Measurements from ENCODE around the gene BAZ2B. TPM values are rescaled to one million over a fixed set of nuclear protein-coding genes. Genes with fewer than 3 reads are reported as not detected.

The BAZ2B gene
- total and polyA plus RNA-seq, 9 of the 15 experiments (the other 6 are each of a cell fraction or from before 2014, with no cell fraction given) = 7.5 to 38.6 (median 19.8) TPM

DNA sequence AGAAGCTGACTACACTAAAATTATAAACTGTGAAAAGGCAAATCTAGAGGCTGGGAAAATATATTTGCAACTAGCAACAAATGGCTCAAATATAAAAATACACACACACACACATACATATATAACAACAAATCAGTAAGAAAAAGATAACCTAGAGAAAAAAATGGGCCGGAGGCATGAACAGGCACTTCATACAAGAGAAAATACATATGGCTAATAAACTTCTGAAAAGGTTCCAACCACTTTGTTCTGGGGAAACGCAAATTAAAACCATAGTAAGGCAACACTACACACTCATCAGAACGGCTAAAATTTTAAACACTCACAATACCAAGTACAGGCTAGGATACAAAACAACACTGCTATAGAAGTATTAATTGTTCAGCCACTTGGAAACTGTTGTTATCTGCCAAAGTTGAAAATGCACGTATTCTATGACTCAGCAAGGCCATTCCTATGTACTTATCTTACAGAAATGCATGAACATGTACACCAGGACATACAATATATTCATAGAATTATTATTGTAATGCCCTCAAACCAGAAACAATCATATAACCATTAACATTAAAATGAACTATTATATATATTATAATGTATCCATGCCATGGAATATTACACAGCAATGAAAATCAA lies 345.5 kb downstream of the BAZ2B start:
- Histone ChIP-seq H3K27ac (ENCODE audit: extremely low read depth, low read depth, low read length) (0 out of 3 replicates have a peak overlapping the region, but pooled peaks have one; percentile 14), H3K4me3 (no peak overlapping the region), H3K4me1 (replicated peaks in 1 of 2; ENCODE audit: control insufficient read depth in 2 of 2, insufficient read depth in 2 of 2, low read length in 2 of 2) (peaks cover 4 to 6% of the 10 kb centered on the region in 2 experiments; a peak in 3 of 5 replicates), H3K4me2 (ENCODE audit: insufficient read depth, low read length) (no peak overlapping the region), H3K27me3 (ENCODE audit: control insufficient read depth in 2 of 2, insufficient read depth in 2 of 2, low read length in 2 of 2) (no peaks in the 10 kb centered on the region), H3K9me3 (replicated peaks; ENCODE audit: control insufficient read depth, insufficient read depth, low read depth, low read length) (no peaks in the 10 kb centered on the region), H3K36me3 (ENCODE audit: control insufficient read depth, insufficient read depth, low read length) (peaks cover 18% of the 10 kb centered on the region; the same call in 1 of the 3 replicates), H3K79me2 (ENCODE audit: control insufficient read depth, insufficient read depth, low read length) (no peaks in the 10 kb centered on the region), H3K9me1 (ENCODE audit: control insufficient read depth, insufficient read depth, low read length) (no peaks in the 10 kb centered on the region), H4K20me1 (replicated peaks; ENCODE audit: control insufficient read depth, insufficient read depth, low read length) (no peaks in the 10 kb centered on the region), H2AFZ (ENCODE audit: low read depth, low read length) (no peak overlapping the region), H3K9ac (ENCODE audit: insufficient read depth in 1 of 2, low read depth in 2 of 2, low read length in 2 of 2) (no peak overlapping the region)
- FAIRE-seq (peak; percentile 57), DNase-seq (ENCODE audit: extremely low read depth in 1 of 4, low spot score in 3 of 4) (peak in 1 of 4 experiments; percentile 26), ATAC-seq (peak; percentile 38)
- ChIA-PET POLR2A (interaction anchor here (0.9 to 2.0 kb wide), 2 partner anchors 10 to 219 kb away, joined by 3 to 5 read pairs; no protein-coding TSS in a partner anchor), CTCF (ENCODE audit: low intra/inter-chr PET ratio) (no interaction called here)
- intact Hi-C loops (cut with micrococcal nuclease) = no loop called here
- in situ Hi-C loops (cut with MboI) = no loop called here
- WGBS (ENCODE audit: insufficient coverage, low coverage, missing lambda C conversion rate) = 67% methylated on average over 4 of the region's 4 CpGs
- BruUV-seq (replicated peaks) = no TSS peak
- TF ChIP-seq PHF20 (IDR thresholded peaks at IDR 0.05; ENCODE audit: partially characterized antibody) (no peak), CTBP1 (IDR thresholded peaks at IDR 0.05; ENCODE audit: borderline replicate concordance) (no peak), NEUROD1 (IDR thresholded peaks at IDR 0.05; ENCODE audit: borderline replicate concordance, low read depth, low read length, partially characterized antibody) (no peak), ZNF316 (IDR thresholded peaks at IDR 0.05) (peak; percentile 60), RHOXF2B (CRISPR knock-in tag; conservative IDR thresholded peaks at IDR 0.05) (no peak), KHSRP (IDR thresholded peaks at IDR 0.05) (0 out of 2 replicates have a peak, but pooled peaks have one; percentile 16), ZNF561 (CRISPR knock-in tag; conservative IDR thresholded peaks at IDR 0.05) (no peak), ZKSCAN8 (CRISPR knock-in tag; IDR thresholded peaks at IDR 0.05) (no peak), BCL6 (CRISPR knock-in tag; IDR thresholded peaks at IDR 0.05) (no peak), COPS2 (conservative IDR thresholded peaks at IDR 0.05) (no peak), NELFE (IDR thresholded peaks at IDR 0.05; ENCODE audit: insufficient read depth, insufficient read length) (no peak), ZC3H11A (IDR thresholded peaks at IDR 0.05; ENCODE audit: low read depth, low read length) (no peak), RB1 (IDR thresholded peaks at IDR 0.05; ENCODE audit: low read depth) (no peak)
- TF ChIP-seq, protein P1, sequence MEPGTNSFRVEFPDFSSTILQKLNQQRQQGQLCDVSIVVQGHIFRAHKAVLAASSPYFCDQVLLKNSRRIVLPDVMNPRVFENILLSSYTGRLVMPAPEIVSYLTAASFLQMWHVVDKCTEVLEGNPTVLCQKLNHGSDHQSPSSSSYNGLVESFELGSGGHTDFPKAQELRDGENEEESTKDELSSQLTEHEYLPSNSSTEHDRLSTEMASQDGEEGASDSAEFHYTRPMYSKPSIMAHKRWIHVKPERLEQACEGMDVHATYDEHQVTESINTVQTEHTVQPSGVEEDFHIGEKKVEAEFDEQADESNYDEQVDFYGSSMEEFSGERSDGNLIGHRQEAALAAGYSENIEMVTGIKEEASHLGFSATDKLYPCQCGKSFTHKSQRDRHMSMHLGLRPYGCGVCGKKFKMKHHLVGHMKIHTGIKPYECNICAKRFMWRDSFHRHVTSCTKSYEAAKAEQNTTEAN (CRISPR knock-in tag; IDR thresholded peaks at IDR 0.05) = no peak
- TF ChIP-seq, protein P2, sequence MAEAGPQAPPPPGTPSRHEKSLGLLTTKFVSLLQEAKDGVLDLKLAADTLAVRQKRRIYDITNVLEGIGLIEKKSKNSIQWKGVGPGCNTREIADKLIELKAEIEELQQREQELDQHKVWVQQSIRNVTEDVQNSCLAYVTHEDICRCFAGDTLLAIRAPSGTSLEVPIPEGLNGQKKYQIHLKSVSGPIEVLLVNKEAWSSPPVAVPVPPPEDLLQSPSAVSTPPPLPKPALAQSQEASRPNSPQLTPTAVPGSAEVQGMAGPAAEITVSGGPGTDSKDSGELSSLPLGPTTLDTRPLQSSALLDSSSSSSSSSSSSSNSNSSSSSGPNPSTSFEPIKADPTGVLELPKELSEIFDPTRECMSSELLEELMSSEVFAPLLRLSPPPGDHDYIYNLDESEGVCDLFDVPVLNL (CRISPR knock-in tag; IDR thresholded peaks at IDR 0.05; ENCODE audit: low read depth) = no peak
- TF ChIP-seq, protein P3, sequence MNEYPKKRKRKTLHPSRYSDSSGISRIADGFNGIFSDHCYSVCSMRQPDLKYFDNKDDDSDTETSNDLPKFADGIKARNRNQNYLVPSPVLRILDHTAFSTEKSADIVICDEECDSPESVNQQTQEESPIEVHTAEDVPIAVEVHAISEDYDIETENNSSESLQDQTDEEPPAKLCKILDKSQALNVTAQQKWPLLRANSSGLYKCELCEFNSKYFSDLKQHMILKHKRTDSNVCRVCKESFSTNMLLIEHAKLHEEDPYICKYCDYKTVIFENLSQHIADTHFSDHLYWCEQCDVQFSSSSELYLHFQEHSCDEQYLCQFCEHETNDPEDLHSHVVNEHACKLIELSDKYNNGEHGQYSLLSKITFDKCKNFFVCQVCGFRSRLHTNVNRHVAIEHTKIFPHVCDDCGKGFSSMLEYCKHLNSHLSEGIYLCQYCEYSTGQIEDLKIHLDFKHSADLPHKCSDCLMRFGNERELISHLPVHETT (CRISPR knock-in tag; conservative IDR thresholded peaks at IDR 0.05 in 1 of 2, IDR thresholded peaks at IDR 0.05 in 1 of 2) = no peak

All from K562 (cell line).